NCI-H2029 (cell line): ENCODE data around the gene USP48.
"Not testable (repeated sequence)": the region's sequence is repeated elsewhere in the genome, so short reads cannot be mapped to it uniquely, and the experiment has no call there.

Experiments used
- DNase-seq: peaks from one replicate; lab custom pipeline; 2025; lab: John Stamatoyannopoulos, UW

Gene USP48

GRCh38 chr1:21774835-21775549 is 8.0 kb downstream of the USP48 start:
- no peak for DNase-seq

- DNase-seq, result no peak
These were observed 9.4 kb downstream of the USP48 start for GRCh38 chr1:21773585-21773984.

GRCh38 chr1:21771672-21772071 is 11.3 kb downstream of the USP48 start:
- not testable (repeated sequence) for DNase-seq

- DNase-seq, result not testable (repeated sequence)
These were observed 12.3 kb downstream of the USP48 start for GRCh38 chr1:21770602-21771001.

GRCh38 chr1:21770201-21770600 is 12.7 kb downstream of the USP48 start:
- DNase-seq, result no peak

GRCh38 chr1:21767106-21767505 is 15.8 kb downstream of the USP48 start:
- not testable (repeated sequence) for DNase-seq

GRCh38 chr1:21766210-21766609 is 16.7 kb downstream of the USP48 start:
- no peak for DNase-seq

- DNase-seq, result no peak
These were observed 18.1 kb downstream of the USP48 start for GRCh38 chr1:21764615-21765423.

- no peak for DNase-seq
These were observed 19.1 kb downstream of the USP48 start for GRCh38 chr1:21763694-21764419.

GRCh38 chr1:21763236-21763635 is 19.7 kb downstream of the USP48 start:
- no peak for DNase-seq

- DNase-seq, result no peak
These were observed 20.9 kb downstream of the USP48 start for GRCh38 chr1:21762022-21762404.

- no peak for DNase-seq
These were observed 21.9 kb downstream of the USP48 start for GRCh38 chr1:21761052-21761451.

GRCh38 chr1:21759818-21760217 is 23.1 kb downstream of the USP48 start:
- DNase-seq, result no peak

- DNase-seq, result no peak
These were observed 23.8 kb downstream of the USP48 start for GRCh38 chr1:21759182-21759581.

- DNase-seq, result no peak
These were observed 24.3 kb downstream of the USP48 start for GRCh38 chr1:21758614-21759013.

GRCh38 chr1:21756393-21757089 is 26.4 kb downstream of the USP48 start:
- no peak for DNase-seq

- no peak for DNase-seq
These were observed 27.9 kb downstream of the USP48 start for GRCh38 chr1:21755067-21755466.

GRCh38 chr1:21754583-21754982 is 28.4 kb downstream of the USP48 start:
- no peak for DNase-seq

GRCh38 chr1:21752186-21752585 is 30.8 kb downstream of the USP48 start:
- no peak for DNase-seq

- no peak for DNase-seq
These were observed 31.7 kb downstream of the USP48 start for GRCh38 chr1:21751281-21751680.

- DNase-seq, result no peak
These were observed 32.1 kb downstream of the USP48 start for GRCh38 chr1:21750841-21751240.

- no peak for DNase-seq
These were observed 33.0 kb downstream of the USP48 start for GRCh38 chr1:21749859-21750468.
